Measurements from ENCODE around the gene IQCF2. TPM values are rescaled to one million over a fixed set of nuclear protein-coding genes. Genes with fewer than 3 reads are reported as not detected.

The IQCF2 gene
- total and polyA plus RNA-seq, 9 of the 15 experiments (the other 6 are each of a cell fraction or from before 2014, with no cell fraction given) = not detected

- TF ChIP-seq REST (IDR thresholded peaks at IDR 0.05; ENCODE audit: borderline replicate concordance) (no peak), REST (CRISPR knock-in tag; IDR thresholded peaks at IDR 0.05; ENCODE audit: low read depth) (no peak), RBM17 (IDR thresholded peaks at IDR 0.05; ENCODE audit: borderline replicate concordance, low read depth, low read length) (no peak), CBX1 (IDR thresholded peaks at IDR 0.05; ENCODE audit: low read depth) (no peak), CREB1 (IDR thresholded peaks at IDR 0.05) (no peak), CREB1 (CRISPR knock-in tag; IDR thresholded peaks at IDR 0.05) (no peak), RFX7 (CRISPR knock-in tag; IDR thresholded peaks at IDR 0.05) (no peak), ZNF778 (CRISPR knock-in tag; IDR thresholded peaks at IDR 0.05) (no peak), CTCF (IDR thresholded peaks at IDR 0.05 in 2 of 3, conservative IDR thresholded peaks at IDR 0.05 in 1 of 3; ENCODE audit: insufficient read depth in 2 of 3, low read depth in 1 of 3, low read length in 3 of 3) (no peak), TFE3 (CRISPR knock-in tag; IDR thresholded peaks at IDR 0.05) (no peak), CTBP1 (IDR thresholded peaks at IDR 0.05; ENCODE audit: borderline replicate concordance) (no peak)
These were observed 12.5 kb downstream of the IQCF2 start (continued) for GRCh38 chr3:51873876-51874275.

Data from K562 (cell line).